GM18858 (cell line): ENCODE measurements around the gene TPRG1.

ENCODE experiments used
- ATAC-seq: cut with Tn5 transposase; IDR thresholded peaks from one replicate; pipeline ENCODE4 v1.9.1; 2021; ENCODE audit not compliant: unreplicated experiment

Gene TPRG1, protein sequence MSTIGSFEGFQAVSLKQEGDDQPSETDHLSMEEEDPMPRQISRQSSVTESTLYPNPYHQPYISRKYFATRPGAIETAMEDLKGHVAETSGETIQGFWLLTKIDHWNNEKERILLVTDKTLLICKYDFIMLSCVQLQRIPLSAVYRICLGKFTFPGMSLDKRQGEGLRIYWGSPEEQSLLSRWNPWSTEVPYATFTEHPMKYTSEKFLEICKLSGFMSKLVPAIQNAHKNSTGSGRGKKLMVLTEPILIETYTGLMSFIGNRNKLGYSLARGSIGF

GRCh38 chr3:189171707-189172106 lies at the start of gene TPRG1:
TPRG1 (plus strand) TSS chr3:189171971; CDS start chr3:189207385, 35,414 bp downstream.
- ATAC-seq = no peak

GRCh38 chr3:189122110-189122509 lies 49.7 kb upstream of the TPRG1 start:
- no peak for ATAC-seq

DNA sequence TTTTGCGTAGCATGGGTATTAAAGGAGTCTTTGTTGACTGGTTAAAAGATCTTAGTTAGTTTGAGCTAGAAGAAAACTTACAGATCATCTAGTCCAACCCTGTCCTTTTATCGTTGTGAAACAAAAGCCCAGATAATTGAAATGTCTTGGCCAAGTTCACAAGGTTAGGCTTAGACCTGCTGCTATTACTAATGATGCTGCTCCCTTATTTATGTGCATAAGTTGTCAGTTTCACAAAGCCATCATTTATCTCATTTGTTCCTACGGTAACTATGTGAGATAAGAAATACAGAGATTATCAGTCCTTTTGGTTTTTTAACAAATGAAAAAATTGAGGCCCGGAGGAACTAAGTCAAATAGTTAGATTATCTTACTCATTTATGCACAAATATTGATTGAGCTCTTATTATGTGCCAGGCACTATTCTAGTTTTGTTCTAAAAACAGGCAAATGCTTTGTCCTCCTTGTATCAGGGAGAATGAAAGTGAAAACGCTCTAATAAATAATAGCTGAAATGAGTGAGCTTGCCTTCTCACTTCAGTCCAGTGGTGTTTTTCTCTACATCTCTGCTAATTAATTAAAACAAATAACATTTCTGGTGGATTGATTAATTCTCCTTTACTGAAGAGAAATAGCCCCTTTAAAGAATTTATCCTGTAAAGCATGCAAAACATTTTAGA lies 49.1 kb upstream of the TPRG1 start:
- no peak for ATAC-seq

- ATAC-seq = no peak
Measured at GRCh38 chr3:189123595-189124387, 48.0 kb upstream of the TPRG1 start.

DNA sequence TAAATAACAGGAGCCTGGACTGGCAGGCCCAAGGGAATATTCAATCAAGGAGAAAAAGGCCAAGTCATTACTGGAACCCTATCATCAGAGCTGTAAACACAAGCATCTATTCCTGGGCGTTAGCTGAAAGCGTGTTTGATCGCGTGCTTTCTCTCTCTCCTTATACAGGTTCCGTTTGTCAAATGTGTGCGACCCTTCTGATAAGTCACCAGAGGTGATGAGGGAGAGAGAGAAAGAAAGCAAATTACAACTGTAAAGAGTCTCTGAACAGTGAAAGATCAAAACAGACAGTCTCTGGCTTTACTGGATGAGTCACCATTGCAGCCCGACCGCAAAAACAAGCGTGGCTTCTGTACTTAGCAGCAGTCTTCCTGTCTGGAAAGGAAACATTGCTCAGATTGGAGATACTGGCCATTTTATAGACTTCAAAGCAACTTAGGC lies 39.5 kb upstream of the TPRG1 start:
- peak; percentile 73 for ATAC-seq

- ATAC-seq = no peak
Measured at GRCh38 chr3:189132839-189133238, 38.9 kb upstream of the TPRG1 start.

- no peak for ATAC-seq
Measured at GRCh38 chr3:189133768-189134167, 38.0 kb upstream of the TPRG1 start.

DNA sequence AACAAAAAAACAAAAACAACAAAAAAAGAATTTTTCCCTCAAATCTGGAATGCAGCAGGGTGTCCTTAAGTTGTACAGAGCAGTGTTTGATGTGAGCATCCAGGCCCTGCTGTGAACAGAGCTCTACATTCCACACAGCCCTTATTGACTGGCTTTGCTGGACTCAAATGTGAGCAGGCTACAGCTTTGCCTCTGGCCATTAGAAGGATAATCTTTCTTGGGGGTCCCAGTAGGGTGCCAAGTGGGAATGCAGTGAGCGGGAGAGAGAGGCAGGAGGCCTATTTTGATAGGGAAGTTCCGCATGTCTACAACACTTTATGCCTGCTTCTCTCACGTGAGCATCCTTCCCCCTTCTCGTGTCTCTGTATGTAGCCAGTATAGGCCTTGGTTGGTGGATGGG lies 34.4 kb upstream of the TPRG1 start:
- no peak for ATAC-seq

DNA sequence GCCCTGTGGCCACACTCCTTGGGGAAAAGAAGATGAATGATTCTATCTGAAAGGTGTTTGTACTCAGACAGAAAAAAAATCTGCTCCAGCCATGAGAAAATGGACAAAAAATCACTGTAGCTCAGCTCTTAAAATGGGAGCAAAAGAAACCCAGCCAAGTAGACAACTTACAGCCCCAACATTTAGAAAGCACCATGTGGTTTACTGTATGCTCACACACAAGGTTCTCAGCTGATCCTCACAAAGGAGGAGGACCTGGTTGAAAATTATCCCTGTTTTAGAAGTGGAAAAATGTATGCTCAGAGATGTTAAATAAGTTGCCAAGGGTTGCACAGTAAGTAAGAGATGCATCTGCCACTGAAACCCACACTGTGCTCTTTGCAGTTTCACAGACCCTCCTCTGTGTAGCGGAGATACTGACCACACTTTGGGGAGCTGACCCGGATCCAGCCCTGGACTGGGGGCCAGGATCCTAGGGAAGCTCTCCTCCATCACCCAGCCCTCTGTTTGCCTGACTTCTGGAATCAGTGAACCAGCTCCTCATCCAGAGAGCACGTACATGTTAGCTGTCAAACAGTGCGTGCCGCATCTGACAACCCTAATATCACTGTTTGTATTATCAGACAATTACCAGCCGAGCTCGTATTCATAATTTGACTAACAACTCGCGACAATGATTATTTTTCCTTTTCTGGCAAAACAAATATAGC lies 32.7 kb upstream of the TPRG1 start:
- no peak for ATAC-seq

DNA sequence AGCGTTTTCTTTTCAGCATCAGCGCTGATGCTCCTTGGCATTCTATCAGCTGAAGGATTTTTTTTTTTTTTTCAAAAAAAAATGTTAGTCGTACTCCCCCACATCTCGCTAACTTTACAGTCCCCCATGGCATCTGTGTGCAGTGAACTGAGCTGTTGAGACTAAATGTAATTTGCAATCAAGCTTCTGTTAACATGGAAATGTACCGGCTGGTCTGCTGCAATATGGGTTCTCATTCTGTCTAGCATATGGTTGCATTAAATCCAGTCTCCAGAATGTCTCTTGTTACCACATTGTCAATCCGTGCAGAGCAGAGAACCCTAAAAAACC lies 32.2 kb upstream of the TPRG1 start:
- ATAC-seq = no peak

DNA sequence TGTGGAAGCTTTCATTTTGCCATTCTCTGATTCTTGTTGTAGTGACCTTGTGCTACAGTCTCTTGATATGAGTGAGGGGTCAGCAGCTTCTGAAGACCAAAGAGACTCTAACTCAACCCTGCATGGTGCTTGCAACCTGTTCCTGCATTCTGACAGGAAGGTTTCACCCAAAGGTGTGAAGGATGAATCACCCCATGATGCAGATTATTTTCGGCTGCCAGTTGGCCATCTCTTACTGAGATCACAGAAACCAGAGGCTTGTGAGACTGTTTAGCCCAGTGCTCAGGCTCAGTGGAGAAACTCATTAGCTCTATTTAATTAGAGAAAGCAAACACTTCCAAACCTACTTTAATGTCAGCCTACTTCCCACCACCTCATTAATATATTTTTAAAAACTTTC lies 29.2 kb upstream of the TPRG1 start:
- ATAC-seq = no peak

DNA sequence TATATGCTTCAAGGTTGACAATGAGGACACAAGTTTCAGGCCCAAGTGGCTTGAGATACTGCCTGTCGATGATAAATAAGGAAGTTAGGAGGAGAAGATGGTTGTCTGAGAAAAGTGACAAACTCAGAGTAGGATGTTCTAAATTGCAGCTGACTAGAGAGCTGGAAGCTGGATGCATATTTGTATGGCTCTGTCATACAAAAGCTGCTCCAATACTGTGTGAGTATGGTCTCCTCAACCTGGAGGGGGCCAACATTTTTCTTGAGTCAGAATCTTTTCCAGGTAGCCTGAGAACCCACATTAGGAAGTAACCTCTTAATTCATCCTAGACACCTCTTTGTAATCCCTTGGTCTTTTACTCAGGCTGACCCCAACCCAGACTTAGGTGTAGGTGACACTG lies 28.4 kb upstream of the TPRG1 start:
- no peak for ATAC-seq

GRCh38 chr3:189143771-189144170 lies 28.0 kb upstream of the TPRG1 start:
- ATAC-seq = no peak

DNA sequence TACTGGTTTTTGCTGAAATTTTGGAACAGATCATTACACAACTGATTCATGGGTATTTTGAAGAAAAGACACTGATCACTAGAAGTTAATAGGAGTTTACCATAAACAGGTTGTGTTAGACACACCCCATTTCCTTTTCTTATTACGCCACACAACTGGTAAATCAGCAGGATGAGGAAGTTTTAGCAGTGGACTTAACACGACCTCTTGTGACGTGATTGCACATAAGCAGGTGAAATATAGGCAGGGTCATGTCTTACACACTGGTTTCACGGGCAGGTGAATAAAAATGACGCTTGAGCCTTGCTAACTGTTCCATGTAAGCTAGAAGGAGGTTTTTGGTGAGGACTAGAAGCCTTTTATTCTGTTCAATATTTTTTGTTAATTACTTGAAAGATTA lies 27.1 kb upstream of the TPRG1 start:
- no peak for ATAC-seq

GRCh38 chr3:189146848-189147247 lies 24.9 kb upstream of the TPRG1 start:
- no peak for ATAC-seq

DNA sequence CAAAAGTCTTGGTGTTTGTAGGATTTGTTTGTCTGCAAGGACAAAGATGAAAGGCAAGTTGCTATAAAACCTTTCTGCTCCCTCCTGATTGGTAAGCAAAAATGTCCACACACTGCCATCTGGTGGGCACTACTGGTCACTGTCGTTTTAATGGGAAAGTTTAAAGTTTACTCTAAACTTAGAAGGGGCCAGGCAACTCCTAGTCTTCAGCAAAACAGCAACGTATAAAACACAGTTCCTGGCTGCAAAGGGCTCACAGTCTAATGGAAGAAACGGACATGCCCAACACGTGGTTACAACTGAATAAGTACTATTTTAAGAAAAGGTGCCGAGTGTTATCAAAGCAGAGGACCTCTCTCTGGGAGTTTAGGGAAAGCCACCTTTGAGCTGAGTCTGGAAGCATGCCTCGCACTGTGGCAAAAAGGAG lies 23.7 kb upstream of the TPRG1 start:
- ATAC-seq = no peak

GRCh38 chr3:189149203-189149602 lies 22.6 kb upstream of the TPRG1 start:
- ATAC-seq = no peak

DNA sequence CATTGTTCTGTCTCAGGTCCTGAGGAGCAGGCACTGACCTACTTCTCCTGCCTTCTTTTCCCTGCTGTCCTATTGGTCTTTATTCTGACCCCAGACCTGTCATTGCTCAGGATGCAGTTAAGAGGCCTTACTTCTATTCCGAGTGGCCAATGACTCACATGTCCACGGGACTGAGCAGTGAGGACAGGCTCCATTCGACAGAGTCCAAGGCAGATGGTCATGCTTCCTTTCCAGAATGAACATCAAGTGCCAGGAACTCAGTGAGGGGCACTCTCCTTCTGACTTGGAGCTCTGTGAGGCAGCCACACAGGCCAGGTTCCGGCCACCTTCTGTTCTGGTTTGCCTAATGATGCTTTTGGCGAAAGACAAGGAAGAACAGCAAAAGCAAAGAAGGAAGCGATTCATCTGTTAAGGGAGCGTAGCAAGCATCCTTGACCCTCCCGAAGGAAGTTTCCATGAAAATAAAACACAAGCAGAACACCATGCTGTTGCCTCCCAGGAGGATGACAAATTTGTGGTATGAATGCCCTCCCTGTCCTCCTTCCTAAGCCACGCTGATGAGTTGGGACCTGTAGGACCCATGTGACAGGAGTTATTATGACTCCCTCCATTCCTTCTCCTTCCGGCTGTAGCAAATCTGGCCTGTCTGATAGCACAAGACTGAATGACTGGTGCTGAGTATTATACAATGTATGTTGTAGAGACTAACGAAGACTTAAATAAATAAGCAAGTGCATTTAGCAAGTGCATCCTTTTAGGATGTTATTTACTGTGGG lies 14.4 kb upstream of the TPRG1 start:
- ATAC-seq = no peak

- no peak for ATAC-seq
Measured at GRCh38 chr3:189158034-189158433, 13.7 kb upstream of the TPRG1 start.

DNA sequence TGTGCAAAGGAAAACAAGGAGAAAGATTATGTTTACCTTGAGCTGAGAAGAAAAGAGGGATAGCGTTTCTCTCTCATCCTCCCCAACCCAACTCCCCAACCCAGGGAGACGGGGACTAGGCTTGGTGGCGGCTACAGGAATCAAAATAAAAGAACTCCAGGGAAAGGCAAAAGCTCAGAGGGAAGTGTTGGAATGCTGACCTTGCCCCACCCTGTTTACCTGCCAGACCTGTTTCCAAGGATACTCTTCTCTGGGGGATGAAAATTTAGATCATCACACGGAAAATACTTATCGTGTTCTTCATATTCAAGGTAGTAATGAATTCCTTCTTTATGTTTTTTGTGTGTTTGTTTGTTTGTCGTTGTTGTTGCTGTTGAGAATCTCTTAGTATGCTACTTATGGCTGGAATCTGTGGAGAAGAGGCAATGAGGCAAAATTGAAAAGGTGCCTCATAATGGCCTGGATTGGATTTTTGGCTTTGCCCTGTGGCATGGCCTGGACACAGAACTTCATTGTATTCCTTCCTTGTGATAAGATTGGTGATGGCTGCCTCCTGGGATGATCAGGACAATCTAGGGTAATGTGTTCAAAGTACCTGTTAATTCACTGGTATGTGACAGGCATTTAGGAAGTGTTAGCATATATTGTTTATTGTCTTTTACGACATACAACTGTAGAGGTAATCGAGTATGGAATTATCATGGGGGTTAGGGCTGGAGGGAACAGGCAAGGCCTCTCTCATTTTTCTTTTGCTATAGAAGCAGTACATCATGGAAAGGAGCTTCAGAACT lies 11.1 kb upstream of the TPRG1 start:
- ATAC-seq = no peak
